PC-9 (cell line): Measurements from ENCODE around the gene CELSR2.

Source experiments
- CTCF ChIP-seq: fragments of 200-600 bp; sonication (generic); conservative IDR thresholded peaks from 2 replicates; pipeline ENCODE4 v1.6.1; 2017; ENCODE audit warnings: mixed run types, antibody characterized with exemption, mild to moderate bottlenecking, moderate library complexity
- EZH2 ChIP-seq: fragments of 200-600 bp; sonication (generic); IDR thresholded peaks from 2 replicates; pipeline ENCODE4 v1.8.0; 2017; ENCODE audit warnings: antibody characterized with exemption, low read depth

DNA sequence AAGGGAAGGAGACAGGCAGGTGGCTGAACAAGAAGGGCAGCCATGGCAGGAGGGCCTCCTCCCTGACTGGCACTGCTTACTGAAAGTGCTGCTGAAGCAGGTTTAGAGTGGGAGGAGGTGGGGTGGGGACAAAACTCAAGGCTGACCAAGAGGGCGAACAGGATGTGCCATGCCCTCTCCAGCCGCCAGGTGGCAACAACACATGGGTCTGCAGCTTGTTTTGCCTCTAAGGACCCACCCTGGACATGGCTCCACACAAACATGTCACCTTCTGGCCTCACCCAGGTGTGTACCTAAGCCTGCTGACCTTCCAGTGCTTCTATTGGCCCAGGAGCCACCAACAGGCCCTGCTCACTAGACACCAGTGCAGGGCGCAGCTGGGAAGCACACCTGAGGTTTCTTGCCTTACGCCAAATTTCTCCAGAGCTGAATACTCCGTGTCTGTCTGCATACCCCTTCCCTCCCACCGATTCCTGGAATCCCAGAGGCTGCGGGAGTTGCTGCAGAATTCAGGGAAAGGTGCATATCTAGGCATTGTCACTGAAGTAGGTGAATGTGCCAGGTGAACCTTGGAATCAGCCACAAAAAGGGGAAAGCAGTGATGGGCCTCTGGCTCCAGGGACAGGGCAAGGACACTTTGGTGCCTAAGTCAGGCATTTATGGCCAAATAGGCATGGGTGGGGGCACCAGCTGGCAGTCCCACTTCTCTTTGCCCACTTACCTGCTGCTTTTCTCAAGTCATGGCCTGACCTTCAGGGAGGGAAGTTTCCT, 28.3 kb downstream of the CELSR2 start:
- TF ChIP-seq CTCF (peak; percentile 96), EZH2 (no peak)
